GM12873 (cell line): ENCODE data around the gene TENM3.

Experiments used
- TF ChIP-seq, protein P1 (sequence below): IDR thresholded peaks from 2 replicates; pipeline ENCODE4 v1.5.1; 2012; ENCODE audit warnings: low read depth, mild to moderate bottlenecking, moderate library complexity, low read length, control low read depth; ENCODE audit not compliant: insufficient read depth; ENCODE audit errors: missing control alignments

TENM3 gene

GRCh38 chr4:182246401-182247205 is 3.4 kb downstream of the TENM3 start:
- TF ChIP-seq, protein P1, sequence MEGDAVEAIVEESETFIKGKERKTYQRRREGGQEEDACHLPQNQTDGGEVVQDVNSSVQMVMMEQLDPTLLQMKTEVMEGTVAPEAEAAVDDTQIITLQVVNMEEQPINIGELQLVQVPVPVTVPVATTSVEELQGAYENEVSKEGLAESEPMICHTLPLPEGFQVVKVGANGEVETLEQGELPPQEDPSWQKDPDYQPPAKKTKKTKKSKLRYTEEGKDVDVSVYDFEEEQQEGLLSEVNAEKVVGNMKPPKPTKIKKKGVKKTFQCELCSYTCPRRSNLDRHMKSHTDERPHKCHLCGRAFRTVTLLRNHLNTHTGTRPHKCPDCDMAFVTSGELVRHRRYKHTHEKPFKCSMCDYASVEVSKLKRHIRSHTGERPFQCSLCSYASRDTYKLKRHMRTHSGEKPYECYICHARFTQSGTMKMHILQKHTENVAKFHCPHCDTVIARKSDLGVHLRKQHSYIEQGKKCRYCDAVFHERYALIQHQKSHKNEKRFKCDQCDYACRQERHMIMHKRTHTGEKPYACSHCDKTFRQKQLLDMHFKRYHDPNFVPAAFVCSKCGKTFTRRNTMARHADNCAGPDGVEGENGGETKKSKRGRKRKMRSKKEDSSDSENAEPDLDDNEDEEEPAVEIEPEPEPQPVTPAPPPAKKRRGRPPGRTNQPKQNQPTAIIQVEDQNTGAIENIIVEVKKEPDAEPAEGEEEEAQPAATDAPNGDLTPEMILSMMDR: no peak

DNA sequence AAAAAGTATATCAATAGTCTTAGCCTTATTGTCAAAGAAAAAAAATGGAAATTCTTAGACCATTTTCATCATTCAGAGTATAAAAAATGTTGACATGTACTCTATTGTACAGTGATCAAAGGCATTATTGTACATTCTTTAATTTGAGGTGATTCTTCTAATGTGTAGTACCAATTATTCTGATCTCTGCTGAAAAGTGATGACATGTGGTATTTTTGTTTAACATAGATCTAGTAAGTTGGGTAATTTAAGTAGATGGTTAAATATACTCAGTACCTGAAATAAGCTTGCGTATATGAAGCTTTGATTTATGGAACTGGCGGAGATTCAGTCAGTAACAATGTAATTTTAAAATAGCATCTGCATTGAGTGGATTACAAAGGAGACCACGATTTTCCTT is 5.1 kb downstream of the TENM3 start:
- TF ChIP-seq, protein P1: no peak

GRCh38 chr4:182250446-182250845 is 7.2 kb downstream of the TENM3 start:
- TF ChIP-seq, protein P1: no peak

DNA sequence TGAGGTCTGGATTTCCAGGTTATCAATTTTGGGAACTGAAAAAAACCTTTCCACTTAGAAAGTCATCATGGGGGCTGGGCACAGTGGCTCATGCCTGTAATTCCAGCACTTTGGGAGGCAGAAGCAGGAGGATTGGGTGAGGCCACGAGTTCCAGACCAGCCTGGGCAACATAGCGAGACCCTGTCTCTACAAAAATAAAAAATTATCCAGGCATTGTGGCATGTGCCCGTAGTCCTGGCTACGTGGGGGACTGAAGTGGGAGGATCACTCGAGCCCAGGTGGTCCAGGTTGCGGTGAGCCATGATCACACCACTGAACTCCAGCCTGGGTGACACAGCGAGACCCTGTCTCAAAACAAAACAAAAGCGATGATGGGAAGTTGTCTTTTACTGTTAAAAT is 7.9 kb downstream of the TENM3 start:
- TF ChIP-seq, protein P1: no peak

DNA sequence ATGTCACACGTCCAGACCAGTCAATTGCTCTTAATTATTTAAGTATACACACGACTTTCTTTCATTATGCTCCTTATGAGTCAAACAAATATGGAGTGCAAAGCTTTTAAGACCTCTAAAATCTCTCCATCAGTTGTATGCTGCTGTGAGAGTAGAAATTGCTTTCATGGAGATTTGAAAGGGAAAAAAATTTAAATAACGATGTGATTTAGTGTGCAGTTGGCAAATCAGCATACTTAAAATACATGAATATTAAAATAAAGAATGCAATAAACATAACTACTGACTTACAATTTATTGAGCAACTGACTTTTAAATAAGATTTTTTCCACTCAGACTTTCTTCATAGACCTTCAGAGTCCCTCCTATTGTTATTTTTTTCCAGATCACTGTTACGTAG is 9.0 kb downstream of the TENM3 start:
- TF ChIP-seq, protein P1: no peak

GRCh38 chr4:182254026-182254780 is 11.0 kb downstream of the TENM3 start:
- TF ChIP-seq, protein P1: no peak

DNA sequence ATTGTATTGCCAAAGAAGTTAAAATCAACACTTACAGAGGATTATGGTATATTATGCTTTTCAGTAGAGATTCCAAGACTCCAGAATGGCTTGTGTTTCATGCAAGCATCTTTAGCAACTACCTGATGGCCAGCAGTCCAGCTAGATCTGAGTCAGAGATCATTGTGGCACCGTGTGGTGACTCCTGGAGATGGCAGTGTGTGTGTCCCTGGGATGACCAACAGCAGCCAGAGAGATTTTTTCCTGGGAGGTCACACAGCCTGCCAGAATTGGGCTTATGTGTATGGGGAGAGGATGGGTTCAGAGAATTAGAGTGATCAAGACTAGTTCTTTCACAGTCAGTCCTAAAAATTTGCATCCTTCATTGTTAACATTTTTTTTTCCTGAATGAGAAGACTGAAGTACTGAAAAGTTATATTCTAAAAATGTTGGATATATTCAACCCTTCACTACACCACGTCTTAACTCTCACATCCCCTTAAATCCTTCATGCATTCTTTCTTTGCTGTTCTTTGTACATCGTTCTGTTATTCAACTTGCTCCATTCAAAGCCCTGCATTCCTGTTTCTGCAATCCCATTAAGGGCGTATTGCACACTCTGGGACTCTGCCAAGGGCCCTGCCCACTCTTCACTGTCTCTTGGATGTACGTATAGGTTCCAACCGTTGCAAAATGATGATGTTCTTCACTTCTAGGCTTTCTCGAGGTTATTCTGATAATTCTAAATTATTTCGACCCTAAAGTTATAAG is 12.4 kb downstream of the TENM3 start:
- TF ChIP-seq, protein P1: no peak
